Measurements from ENCODE around the gene NUMB.
A peak's percentile ranks its signal among the peaks of the same experiment; 100 is the strongest.

Gene NUMB

DNA sequence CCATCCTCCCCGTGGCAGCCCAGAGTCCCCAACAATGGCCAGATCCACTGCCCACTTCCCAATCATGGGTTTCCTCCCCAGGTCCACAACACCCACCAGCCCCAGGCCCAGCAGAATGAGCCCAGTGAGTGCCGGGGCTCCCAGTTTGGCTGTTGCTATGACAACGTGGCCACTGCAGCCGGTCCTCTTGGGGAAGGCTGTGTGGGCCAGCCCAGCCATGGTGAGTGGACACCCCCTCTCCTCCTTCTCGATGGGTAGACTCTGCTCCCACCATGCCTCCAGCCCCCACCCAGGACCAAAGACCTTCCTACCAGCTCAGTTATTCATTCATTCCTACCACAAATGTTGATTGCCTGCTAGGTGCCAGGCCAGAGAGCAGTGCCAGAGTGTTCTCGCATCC, 197.3 kb downstream of the NUMB start:
- H3K4me2 ChIP-seq (ENCODE audit: low read length) = no peak overlapping the region
- H3K4me1 ChIP-seq (ENCODE audit: control insufficient read depth in 1 of 2, insufficient read depth in 2 of 2, low read length in 2 of 2) = no peaks in the 10 kb centered on the region
- H3K27me3 ChIP-seq (ENCODE audit: insufficient read depth, low read length) = no peaks in the 10 kb centered on the region
- no peak overlapping the region for H4K91ac ChIP-seq (ENCODE audit: low read depth, low read length)
- no peak overlapping the region for H2BK120ac ChIP-seq (ENCODE audit: insufficient read depth, low read length, poor library complexity)
- H3K27ac ChIP-seq (ENCODE audit: low read depth, low read length) = no peak overlapping the region
- no peak overlapping the region for H4K8ac ChIP-seq (ENCODE audit: low read depth, low read length)
- WGBS (ENCODE audit: extremely low coverage, insufficient coverage, insufficient read length) = no CpG with 5 or more reads among the region's 6 CpGs
- no peak overlapping the region for H3K4me3 ChIP-seq (ENCODE audit: low read depth, low read length)
- H4K12ac ChIP-seq (ENCODE audit: low read depth, low read length) = no peak overlapping the region
- H2AK5ac ChIP-seq (ENCODE audit: low read length) = no peak overlapping the region
- H3K79me2 ChIP-seq (ENCODE audit: control insufficient read depth, insufficient read depth, low read length, poor library complexity) = no peaks in the 10 kb centered on the region
- H2AFZ ChIP-seq (ENCODE audit: insufficient read depth, low read length, poor library complexity) = no peak overlapping the region
- H2BK12ac ChIP-seq (ENCODE audit: low read length) = no peak overlapping the region
- no peak overlapping the region for H3K14ac ChIP-seq (ENCODE audit: low read length)
- H2BK5ac ChIP-seq (ENCODE audit: low read depth, low read length, poor library complexity) = no peak overlapping the region
- no peaks in the 10 kb centered on the region for H3K36me3 ChIP-seq (ENCODE audit: control insufficient read depth in 1 of 2, insufficient read depth in 2 of 2, low read length in 2 of 2)
- H3K9me3 ChIP-seq (ENCODE audit: insufficient read depth, low read depth, low read length) = no peaks in the 10 kb centered on the region
- no peak overlapping the region for H3K9ac ChIP-seq (ENCODE audit: low read length)
- H3K18ac ChIP-seq (ENCODE audit: low read length) = no peak overlapping the region
- no peaks in the 10 kb centered on the region for H3K79me1 ChIP-seq (ENCODE audit: low read length)
- no peak for DNase-seq
- no peak overlapping the region for H3K4ac ChIP-seq (ENCODE audit: low read depth, low read length)
- no peak overlapping the region for H3K23ac ChIP-seq (ENCODE audit: low read length)

DNA sequence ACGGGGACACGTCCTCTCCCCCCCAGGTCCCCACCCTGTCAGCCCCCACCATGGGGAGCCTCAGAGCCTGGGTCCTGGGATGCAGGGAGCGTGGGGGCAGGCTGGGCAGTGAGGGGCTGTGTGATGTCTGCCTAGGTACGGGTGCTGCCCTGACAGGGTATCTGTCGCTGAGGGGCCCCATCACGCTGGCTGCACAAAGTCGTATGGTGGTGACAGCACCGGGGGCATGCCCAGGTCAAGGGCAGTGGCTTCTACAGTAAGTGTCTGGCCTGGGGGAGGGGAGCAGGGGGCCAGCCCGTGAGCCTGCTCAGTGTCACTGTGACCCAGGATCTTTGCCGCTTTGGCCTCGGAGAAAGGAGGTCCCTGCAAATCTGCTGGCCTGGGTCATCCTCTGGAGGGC, 197.8 kb downstream of the NUMB start:
- no peak overlapping the region for H3K4me3 ChIP-seq (ENCODE audit: low read depth, low read length)
- H3K18ac ChIP-seq (ENCODE audit: low read length) = no peak overlapping the region
- H2AFZ ChIP-seq (ENCODE audit: insufficient read depth, low read length, poor library complexity) = no peak overlapping the region
- no peaks in the 10 kb centered on the region for H3K79me2 ChIP-seq (ENCODE audit: control insufficient read depth, insufficient read depth, low read length, poor library complexity)
- no peak overlapping the region for H2BK5ac ChIP-seq (ENCODE audit: low read depth, low read length, poor library complexity)
- no peak overlapping the region for H3K27ac ChIP-seq (ENCODE audit: low read depth, low read length)
- no peak for DNase-seq
- H3K4me1 ChIP-seq (ENCODE audit: control insufficient read depth in 1 of 2, insufficient read depth in 2 of 2, low read length in 2 of 2) = no peaks in the 10 kb centered on the region
- no peak overlapping the region for H2BK12ac ChIP-seq (ENCODE audit: low read length)
- no peak overlapping the region for H2AK5ac ChIP-seq (ENCODE audit: low read length)
- no CpG with 5 or more reads among the region's 11 CpGs for WGBS (ENCODE audit: extremely low coverage, insufficient coverage, insufficient read length)
- no peak overlapping the region for H3K4me2 ChIP-seq (ENCODE audit: low read length)
- H4K91ac ChIP-seq (ENCODE audit: low read depth, low read length) = no peak overlapping the region
- H3K36me3 ChIP-seq (ENCODE audit: control insufficient read depth in 1 of 2, insufficient read depth in 2 of 2, low read length in 2 of 2) = no peaks in the 10 kb centered on the region
- no peak overlapping the region for H2BK120ac ChIP-seq (ENCODE audit: insufficient read depth, low read length, poor library complexity)
- no peak overlapping the region for H3K4ac ChIP-seq (ENCODE audit: low read depth, low read length)
- H3K9me3 ChIP-seq (ENCODE audit: insufficient read depth, low read depth, low read length) = no peaks in the 10 kb centered on the region
- H3K27me3 ChIP-seq (ENCODE audit: insufficient read depth, low read length) = no peaks in the 10 kb centered on the region
- H3K79me1 ChIP-seq (ENCODE audit: low read length) = no peaks in the 10 kb centered on the region
- H3K9ac ChIP-seq (ENCODE audit: low read length) = no peak overlapping the region
- no peak overlapping the region for H4K12ac ChIP-seq (ENCODE audit: low read depth, low read length)
- no peak overlapping the region for H4K8ac ChIP-seq (ENCODE audit: low read depth, low read length)
- no peak overlapping the region for H3K23ac ChIP-seq (ENCODE audit: low read length)
- no peak overlapping the region for H3K14ac ChIP-seq (ENCODE audit: low read length)

GRCh38 chr14:73259837-73260236, 198.5 kb downstream of the NUMB start:
- Histone ChIP-seq H2BK12ac (ENCODE audit: low read length) (no peak overlapping the region), H3K18ac (ENCODE audit: low read length) (no peak overlapping the region), H3K4me2 (ENCODE audit: low read length) (no peak overlapping the region), H2AK5ac (ENCODE audit: low read length) (no peak overlapping the region), H3K9ac (ENCODE audit: low read length) (no peak overlapping the region), H3K4me1 (ENCODE audit: control insufficient read depth in 1 of 2, insufficient read depth in 2 of 2, low read length in 2 of 2) (no peaks in the 10 kb centered on the region), H2BK120ac (ENCODE audit: insufficient read depth, low read length, poor library complexity) (no peak overlapping the region), H3K79me1 (ENCODE audit: low read length) (no peaks in the 10 kb centered on the region), H3K23ac (ENCODE audit: low read length) (no peak overlapping the region), H3K4me3 (ENCODE audit: low read depth, low read length) (no peak overlapping the region), H3K27me3 (ENCODE audit: insufficient read depth, low read length) (no peaks in the 10 kb centered on the region), H2AFZ (ENCODE audit: insufficient read depth, low read length, poor library complexity) (no peak overlapping the region), H3K36me3 (ENCODE audit: control insufficient read depth in 1 of 2, insufficient read depth in 2 of 2, low read length in 2 of 2) (no peaks in the 10 kb centered on the region), H2BK5ac (ENCODE audit: low read depth, low read length, poor library complexity) (no peak overlapping the region), H4K91ac (ENCODE audit: low read depth, low read length) (no peak overlapping the region), H4K12ac (ENCODE audit: low read depth, low read length) (no peak overlapping the region), H4K8ac (ENCODE audit: low read depth, low read length) (no peak overlapping the region), H3K14ac (ENCODE audit: low read length) (no peak overlapping the region), H3K27ac (ENCODE audit: low read depth, low read length) (no peak overlapping the region), H3K79me2 (ENCODE audit: control insufficient read depth, insufficient read depth, low read length, poor library complexity) (no peaks in the 10 kb centered on the region), H3K4ac (ENCODE audit: low read depth, low read length) (no peak overlapping the region), H3K9me3 (ENCODE audit: insufficient read depth, low read depth, low read length) (no peaks in the 10 kb centered on the region)
- peak in 1 of 2 donors; percentile 25 for DNase-seq
- WGBS (ENCODE audit: extremely low coverage, insufficient coverage, insufficient read length) = no CpG with 5 or more reads among the region's 9 CpGs

DNA sequence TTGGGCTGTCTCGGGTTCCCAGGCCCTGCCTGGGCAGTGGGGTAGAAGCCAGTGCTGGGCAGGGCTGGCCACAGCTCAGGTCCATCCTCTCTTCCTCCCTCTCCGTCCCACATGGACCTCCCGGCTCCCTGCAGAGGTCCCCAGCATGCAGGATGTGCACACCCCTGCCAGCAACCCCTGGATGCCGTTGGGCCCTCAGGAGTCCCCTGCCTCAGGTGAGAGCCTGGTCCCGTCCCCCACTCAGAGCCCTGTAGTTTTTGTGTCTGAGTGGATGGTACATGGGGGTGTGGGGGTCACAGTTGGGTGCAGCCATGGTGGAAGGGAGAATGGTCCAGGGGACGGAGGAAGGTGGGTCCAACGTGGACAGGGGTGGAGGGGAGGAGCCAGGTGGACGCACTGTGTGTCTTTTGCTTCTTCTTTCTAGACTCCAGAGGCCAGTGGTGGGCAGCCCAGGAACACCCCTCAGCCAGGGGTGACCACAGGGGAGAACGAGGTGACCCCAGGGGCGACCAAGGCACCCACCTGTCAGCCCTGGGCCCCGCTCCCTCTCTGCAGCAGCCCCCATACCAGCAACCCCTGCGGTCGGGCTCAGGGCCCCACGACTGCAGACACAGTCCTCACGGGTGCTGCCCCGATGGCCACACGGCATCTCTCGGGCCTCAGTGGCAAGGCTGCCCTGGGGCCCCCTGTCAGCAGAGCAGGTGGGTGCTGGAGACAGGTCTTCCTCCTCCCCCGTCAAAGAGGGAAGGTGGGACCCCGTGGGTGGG, 199.3 kb downstream of the NUMB start:
- Histone ChIP-seq H3K4me2 (ENCODE audit: low read length) (no peak overlapping the region), H3K4ac (ENCODE audit: low read depth, low read length) (no peak overlapping the region), H2AFZ (ENCODE audit: insufficient read depth, low read length, poor library complexity) (no peak overlapping the region), H2BK12ac (ENCODE audit: low read length) (no peak overlapping the region), H4K8ac (ENCODE audit: low read depth, low read length) (no peak overlapping the region), H2AK5ac (ENCODE audit: low read length) (no peak overlapping the region), H3K4me1 (ENCODE audit: control insufficient read depth in 1 of 2, insufficient read depth in 2 of 2, low read length in 2 of 2) (no peaks in the 10 kb centered on the region), H3K23ac (ENCODE audit: low read length) (no peak overlapping the region), H3K79me1 (ENCODE audit: low read length) (no peaks in the 10 kb centered on the region), H4K12ac (ENCODE audit: low read depth, low read length) (no peak overlapping the region), H3K4me3 (ENCODE audit: low read depth, low read length) (no peak overlapping the region), H3K27me3 (ENCODE audit: insufficient read depth, low read length) (no peaks in the 10 kb centered on the region), H3K9me3 (ENCODE audit: insufficient read depth, low read depth, low read length) (no peaks in the 10 kb centered on the region), H2BK5ac (ENCODE audit: low read depth, low read length, poor library complexity) (no peak overlapping the region), H3K36me3 (ENCODE audit: control insufficient read depth in 1 of 2, insufficient read depth in 2 of 2, low read length in 2 of 2) (no peaks in the 10 kb centered on the region), H3K9ac (ENCODE audit: low read length) (no peak overlapping the region), H3K14ac (ENCODE audit: low read length) (no peak overlapping the region), H3K79me2 (ENCODE audit: control insufficient read depth, insufficient read depth, low read length, poor library complexity) (no peaks in the 10 kb centered on the region), H3K18ac (ENCODE audit: low read length) (no peak overlapping the region), H4K91ac (ENCODE audit: low read depth, low read length) (no peak overlapping the region), H3K27ac (ENCODE audit: low read depth, low read length) (no peak overlapping the region), H2BK120ac (ENCODE audit: insufficient read depth, low read length, poor library complexity) (no peak overlapping the region)
- DNase-seq = no peak
- WGBS (ENCODE audit: extremely low coverage, insufficient coverage, insufficient read length) = no CpG with 5 or more reads among the region's 20 CpGs
